ENCODE results near the gene BATF2. TPM values are rescaled to one million over a fixed set of nuclear protein-coding genes. Genes with fewer than 3 reads are reported as not detected.
A peak's percentile ranks its signal among the peaks of the same experiment; 100 is the strongest.

Gene BATF2
- total and polyA plus RNA-seq, 4 donors: 0.51 to 3.2 (median 1.4) TPM

DNA sequence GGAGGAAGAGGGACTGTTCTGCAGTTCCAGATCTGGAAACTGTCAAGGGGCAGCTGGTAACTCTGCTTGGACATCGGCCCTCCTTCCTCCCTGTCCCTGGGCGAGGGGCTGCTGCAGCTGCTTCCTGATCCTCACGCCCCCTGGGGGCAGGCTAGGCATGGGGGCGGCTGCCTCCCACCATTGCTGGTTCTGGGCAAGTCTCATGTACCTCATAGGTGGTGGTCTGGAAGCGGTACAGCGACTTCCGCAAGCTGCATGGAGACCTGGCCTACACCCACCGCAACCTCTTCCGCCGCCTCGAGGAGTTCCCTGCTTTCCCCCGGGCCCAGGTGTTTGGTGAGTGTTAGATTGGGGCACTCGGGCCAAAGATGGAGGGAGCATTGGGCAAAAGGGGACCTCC, 35.4 kb upstream of the BATF2 start (continued):
- TF ChIP-seq FOXA1 (IDR thresholded peaks at IDR 0.05) (no peak), YY1 (IDR thresholded peaks at IDR 0.05) (no peak), HNF4G (IDR thresholded peaks at IDR 0.05) (no peak), TAF1 (conservative IDR thresholded peaks at IDR 0.05) (no peak), FOXA2 (IDR thresholded peaks at IDR 0.05) (no peak), HNF4A (conservative IDR thresholded peaks at IDR 0.05) (no peak), RXRA (IDR thresholded peaks at IDR 0.05) (no peak)
- TF ChIP-seq, protein P1, sequence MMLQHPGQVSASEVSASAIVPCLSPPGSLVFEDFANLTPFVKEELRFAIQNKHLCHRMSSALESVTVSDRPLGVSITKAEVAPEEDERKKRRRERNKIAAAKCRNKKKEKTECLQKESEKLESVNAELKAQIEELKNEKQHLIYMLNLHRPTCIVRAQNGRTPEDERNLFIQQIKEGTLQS (IDR thresholded peaks at IDR 0.05): no peak
- TF ChIP-seq, protein P2, sequence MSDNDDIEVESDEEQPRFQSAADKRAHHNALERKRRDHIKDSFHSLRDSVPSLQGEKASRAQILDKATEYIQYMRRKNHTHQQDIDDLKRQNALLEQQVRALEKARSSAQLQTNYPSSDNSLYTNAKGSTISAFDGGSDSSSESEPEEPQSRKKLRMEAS (IDR thresholded peaks at IDR 0.05): no peak

DNA sequence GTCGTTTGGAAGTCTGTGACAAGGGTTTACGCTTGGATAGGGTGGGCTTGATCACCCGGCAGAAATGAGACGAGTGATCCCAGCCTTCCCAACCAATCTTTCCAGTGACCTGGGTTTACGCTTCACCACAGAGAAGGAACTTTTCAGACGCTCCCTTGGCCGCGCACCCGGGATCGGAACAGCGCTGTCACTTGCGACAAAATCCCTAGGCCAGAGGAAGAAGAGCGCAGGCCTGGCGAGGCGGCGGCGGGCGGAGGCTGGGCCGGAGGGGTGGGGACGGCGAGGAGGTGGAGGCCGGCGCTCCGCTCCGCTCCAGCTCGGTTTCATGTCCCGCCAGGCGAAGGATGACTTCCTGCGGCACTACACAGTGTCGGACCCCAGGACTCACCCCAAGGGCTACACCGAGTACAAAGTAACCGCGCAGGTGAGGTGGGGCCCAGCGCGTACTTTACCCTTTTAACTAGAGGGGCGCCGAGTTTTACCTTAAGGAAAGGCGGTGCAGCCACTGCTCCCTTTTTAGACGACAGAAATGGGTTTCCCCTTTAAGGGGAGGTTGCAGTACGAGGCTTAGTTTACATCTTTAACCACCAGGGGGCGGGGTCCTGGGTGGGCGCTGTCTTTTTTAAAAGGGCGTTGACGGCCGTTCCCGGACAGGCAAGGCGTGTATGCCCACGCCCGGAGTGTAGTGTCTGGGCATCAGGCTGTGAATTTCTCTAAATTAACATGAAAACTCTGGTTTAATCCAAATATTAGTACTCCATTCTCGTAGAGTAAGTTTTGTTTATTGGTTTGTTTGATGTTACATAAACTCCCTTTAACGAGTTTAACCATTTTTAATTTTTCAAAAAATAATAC, 30.7 kb upstream of the BATF2 start, which contains the start of gene SNX15:
Gene SNX15 (plus strand): TSS at position 227 of the 855 bp plus-strand sequence. CDS start 99 bp downstream, at position 326.
- Histone ChIP-seq H3K4me1 (ENCODE audit: control insufficient read depth in 4 of 4, insufficient read depth in 4 of 4, low read length in 3 of 4) (peaks cover 3 to 24% (median 19%) of the 10 kb centered on the region in 4 donors), H3K27me3 (ENCODE audit: control insufficient read depth in 4 of 4, insufficient read depth in 4 of 4, low read length in 3 of 4) (no peaks in the 10 kb centered on the region), H3K9me3 (ENCODE audit: control insufficient read depth in 4 of 4, low read length in 3 of 4) (no peaks in the 10 kb centered on the region), H3K4me3 (ENCODE audit: low read depth in 1 of 3, low read length in 3 of 3) (peak within 1 kb of the TSS; percentile 63 to 80 (median 75)), H3K27ac (ENCODE audit: low read depth in 1 of 2, low read length in 2 of 2) (peak within 1 kb of the TSS; percentile 61 to 92), H3K36me3 (ENCODE audit: control insufficient read depth in 4 of 4, insufficient read depth in 3 of 4, low read depth in 1 of 4, low read length in 3 of 4) (peaks cover 0 to 7% (median 4%) of the 10 kb centered on the region in 4 donors), H3K9ac (ENCODE audit: low read depth in 1 of 2, low read length in 2 of 2) (peak within 1 kb of the TSS; percentile 53 to 73)
- 1% methylated on average over 51 of the region's 51 CpGs for WGBS
- TF ChIP-seq RXRA (IDR thresholded peaks at IDR 0.05): peak; percentile 19 to 23
- TF ChIP-seq, protein P2 (IDR thresholded peaks at IDR 0.05): peak; percentile 97
- no peak for TF ChIP-seq HNF4G (IDR thresholded peaks at IDR 0.05)
- TF ChIP-seq YY1 (IDR thresholded peaks at IDR 0.05): peak; percentile 69
- no peak for TF ChIP-seq TAF1 (conservative IDR thresholded peaks at IDR 0.05)
- peak; percentile 61 to 62 for TF ChIP-seq RAD21 (IDR thresholded peaks at IDR 0.05)
- TF ChIP-seq, protein P3, sequence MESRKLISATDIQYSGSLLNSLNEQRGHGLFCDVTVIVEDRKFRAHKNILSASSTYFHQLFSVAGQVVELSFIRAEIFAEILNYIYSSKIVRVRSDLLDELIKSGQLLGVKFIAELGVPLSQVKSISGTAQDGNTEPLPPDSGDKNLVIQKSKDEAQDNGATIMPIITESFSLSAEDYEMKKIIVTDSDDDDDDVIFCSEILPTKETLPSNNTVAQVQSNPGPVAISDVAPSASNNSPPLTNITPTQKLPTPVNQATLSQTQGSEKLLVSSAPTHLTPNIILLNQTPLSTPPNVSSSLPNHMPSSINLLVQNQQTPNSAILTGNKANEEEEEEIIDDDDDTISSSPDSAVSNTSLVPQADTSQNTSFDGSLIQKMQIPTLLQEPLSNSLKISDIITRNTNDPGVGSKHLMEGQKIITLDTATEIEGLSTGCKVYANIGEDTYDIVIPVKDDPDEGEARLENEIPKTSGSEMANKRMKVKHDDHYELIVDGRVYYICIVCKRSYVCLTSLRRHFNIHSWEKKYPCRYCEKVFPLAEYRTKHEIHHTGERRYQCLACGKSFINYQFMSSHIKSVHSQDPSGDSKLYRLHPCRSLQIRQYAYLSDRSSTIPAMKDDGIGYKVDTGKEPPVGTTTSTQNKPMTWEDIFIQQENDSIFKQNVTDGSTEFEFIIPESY (IDR thresholded peaks at IDR 0.05): peak; percentile 55
- TF ChIP-seq NR2F2 (IDR thresholded peaks at IDR 0.05): no peak
- TF ChIP-seq, protein P4, sequence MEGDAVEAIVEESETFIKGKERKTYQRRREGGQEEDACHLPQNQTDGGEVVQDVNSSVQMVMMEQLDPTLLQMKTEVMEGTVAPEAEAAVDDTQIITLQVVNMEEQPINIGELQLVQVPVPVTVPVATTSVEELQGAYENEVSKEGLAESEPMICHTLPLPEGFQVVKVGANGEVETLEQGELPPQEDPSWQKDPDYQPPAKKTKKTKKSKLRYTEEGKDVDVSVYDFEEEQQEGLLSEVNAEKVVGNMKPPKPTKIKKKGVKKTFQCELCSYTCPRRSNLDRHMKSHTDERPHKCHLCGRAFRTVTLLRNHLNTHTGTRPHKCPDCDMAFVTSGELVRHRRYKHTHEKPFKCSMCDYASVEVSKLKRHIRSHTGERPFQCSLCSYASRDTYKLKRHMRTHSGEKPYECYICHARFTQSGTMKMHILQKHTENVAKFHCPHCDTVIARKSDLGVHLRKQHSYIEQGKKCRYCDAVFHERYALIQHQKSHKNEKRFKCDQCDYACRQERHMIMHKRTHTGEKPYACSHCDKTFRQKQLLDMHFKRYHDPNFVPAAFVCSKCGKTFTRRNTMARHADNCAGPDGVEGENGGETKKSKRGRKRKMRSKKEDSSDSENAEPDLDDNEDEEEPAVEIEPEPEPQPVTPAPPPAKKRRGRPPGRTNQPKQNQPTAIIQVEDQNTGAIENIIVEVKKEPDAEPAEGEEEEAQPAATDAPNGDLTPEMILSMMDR (IDR thresholded peaks at IDR 0.05; ENCODE audit: low read depth, low read length, missing input control): peak; percentile 62
- peak; percentile 67 for TF ChIP-seq SP1 (IDR thresholded peaks at IDR 0.05)
- TF ChIP-seq, protein P1 (IDR thresholded peaks at IDR 0.05): peak; percentile 37
- TF ChIP-seq, protein P5, sequence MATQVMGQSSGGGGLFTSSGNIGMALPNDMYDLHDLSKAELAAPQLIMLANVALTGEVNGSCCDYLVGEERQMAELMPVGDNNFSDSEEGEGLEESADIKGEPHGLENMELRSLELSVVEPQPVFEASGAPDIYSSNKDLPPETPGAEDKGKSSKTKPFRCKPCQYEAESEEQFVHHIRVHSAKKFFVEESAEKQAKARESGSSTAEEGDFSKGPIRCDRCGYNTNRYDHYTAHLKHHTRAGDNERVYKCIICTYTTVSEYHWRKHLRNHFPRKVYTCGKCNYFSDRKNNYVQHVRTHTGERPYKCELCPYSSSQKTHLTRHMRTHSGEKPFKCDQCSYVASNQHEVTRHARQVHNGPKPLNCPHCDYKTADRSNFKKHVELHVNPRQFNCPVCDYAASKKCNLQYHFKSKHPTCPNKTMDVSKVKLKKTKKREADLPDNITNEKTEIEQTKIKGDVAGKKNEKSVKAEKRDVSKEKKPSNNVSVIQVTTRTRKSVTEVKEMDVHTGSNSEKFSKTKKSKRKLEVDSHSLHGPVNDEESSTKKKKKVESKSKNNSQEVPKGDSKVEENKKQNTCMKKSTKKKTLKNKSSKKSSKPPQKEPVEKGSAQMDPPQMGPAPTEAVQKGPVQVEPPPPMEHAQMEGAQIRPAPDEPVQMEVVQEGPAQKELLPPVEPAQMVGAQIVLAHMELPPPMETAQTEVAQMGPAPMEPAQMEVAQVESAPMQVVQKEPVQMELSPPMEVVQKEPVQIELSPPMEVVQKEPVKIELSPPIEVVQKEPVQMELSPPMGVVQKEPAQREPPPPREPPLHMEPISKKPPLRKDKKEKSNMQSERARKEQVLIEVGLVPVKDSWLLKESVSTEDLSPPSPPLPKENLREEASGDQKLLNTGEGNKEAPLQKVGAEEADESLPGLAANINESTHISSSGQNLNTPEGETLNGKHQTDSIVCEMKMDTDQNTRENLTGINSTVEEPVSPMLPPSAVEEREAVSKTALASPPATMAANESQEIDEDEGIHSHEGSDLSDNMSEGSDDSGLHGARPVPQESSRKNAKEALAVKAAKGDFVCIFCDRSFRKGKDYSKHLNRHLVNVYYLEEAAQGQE (IDR thresholded peaks at IDR 0.05): peak; percentile 52
- TF ChIP-seq FOXA2 (IDR thresholded peaks at IDR 0.05): peak; percentile 36
- no peak for TF ChIP-seq FOXA1 (IDR thresholded peaks at IDR 0.05)
- TF ChIP-seq EGR1 (IDR thresholded peaks at IDR 0.05; ENCODE audit: low read depth in 2 of 2): peak in 1 of 2 donors; percentile 91
- TF ChIP-seq HNF4A (conservative IDR thresholded peaks at IDR 0.05): peak in 1 of 2 donors; percentile 21
- peak in 1 of 2 donors; percentile 75 for TF ChIP-seq GABPA (IDR thresholded peaks at IDR 0.05 in 1 of 2, conservative IDR thresholded peaks at IDR 0.05 in 1 of 2)
- TF ChIP-seq JUND (IDR thresholded peaks at IDR 0.05): peak in 1 of 2 donors; percentile 18
- peak; percentile 94 for DNase-seq (ENCODE audit: low spot score)

Data from liver (tissue), 9 donors.